Measurements from ENCODE around the gene ZNF500.
"Not testable (repeated sequence)": the region's sequence is repeated elsewhere in the genome, so short reads cannot be mapped to it uniquely, and the experiment has no call there.

The ZNF500 gene

GRCh38 chr16:4796982-4797804, 30.2 kb upstream of the ZNF500 start:
- DNase-seq (ENCODE audit: extremely low read depth in 1 of 2, low read depth in 1 of 2): no peak

- no peak for DNase-seq (ENCODE audit: extremely low read depth in 1 of 2, low read depth in 1 of 2)
These were observed 29.0 kb upstream of the ZNF500 start for GRCh38 chr16:4795828-4796572.

- no peak for DNase-seq (ENCODE audit: extremely low read depth in 1 of 2, low read depth in 1 of 2)
These were observed 28.3 kb upstream of the ZNF500 start, which contains the start of gene SMIM22 for GRCh38 chr16:4795181-4795827. Gene SMIM22 (plus strand): TSS chr16:4795369. CDS start chr16:4795735, 366 bp downstream.

- DNase-seq (ENCODE audit: extremely low read depth in 1 of 2, low read depth in 1 of 2): no peak
These were observed 26.1 kb upstream of the ZNF500 start for GRCh38 chr16:4792951-4793513.

- DNase-seq (ENCODE audit: extremely low read depth in 1 of 2, low read depth in 1 of 2): no peak
These were observed 23.9 kb upstream of the ZNF500 start for GRCh38 chr16:4790871-4791270.

GRCh38 chr16:4790261-4790660, 23.3 kb upstream of the ZNF500 start:
- no peak for DNase-seq (ENCODE audit: extremely low read depth in 1 of 2, low read depth in 1 of 2)

- no peak for DNase-seq (ENCODE audit: extremely low read depth in 1 of 2, low read depth in 1 of 2)
These were observed 21.9 kb upstream of the ZNF500 start for GRCh38 chr16:4788910-4789309.

GRCh38 chr16:4788489-4788889, 21.5 kb upstream of the ZNF500 start:
- no peak for DNase-seq (ENCODE audit: extremely low read depth in 1 of 2, low read depth in 1 of 2)

GRCh38 chr16:4787627-4788482, 20.9 kb upstream of the ZNF500 start, which contains the start of gene SEPTIN12:
Gene SEPTIN12 (minus strand): TSS chr16:4788345. CDS start chr16:4787645, 700 bp downstream.
- no peak for DNase-seq (ENCODE audit: extremely low read depth in 1 of 2, low read depth in 1 of 2)

- DNase-seq (ENCODE audit: extremely low read depth in 1 of 2, low read depth in 1 of 2): no peak
These were observed 20.1 kb upstream of the ZNF500 start for GRCh38 chr16:4787068-4787467.

GRCh38 chr16:4785758-4786433, 18.9 kb upstream of the ZNF500 start:
- no peak for DNase-seq (ENCODE audit: extremely low read depth in 1 of 2, low read depth in 1 of 2)

GRCh38 chr16:4784444-4784987, 17.6 kb upstream of the ZNF500 start:
- not testable (repeated sequence) for DNase-seq (ENCODE audit: extremely low read depth in 1 of 2, low read depth in 1 of 2)

- DNase-seq (ENCODE audit: extremely low read depth in 1 of 2, low read depth in 1 of 2): no peak
These were observed 17.0 kb upstream of the ZNF500 start for GRCh38 chr16:4783951-4784336.

GRCh38 chr16:4783251-4783950, 16.4 kb upstream of the ZNF500 start:
- no peak for DNase-seq (ENCODE audit: extremely low read depth in 1 of 2, low read depth in 1 of 2)

GRCh38 chr16:4780235-4780634, 13.3 kb upstream of the ZNF500 start:
- DNase-seq (ENCODE audit: extremely low read depth in 1 of 2, low read depth in 1 of 2): no peak

- no peak for DNase-seq (ENCODE audit: extremely low read depth in 1 of 2, low read depth in 1 of 2)
These were observed 11.1 kb upstream of the ZNF500 start for GRCh38 chr16:4778050-4778392.

GRCh38 chr16:4777339-4778049, 10.5 kb upstream of the ZNF500 start:
- no peak for DNase-seq (ENCODE audit: extremely low read depth in 1 of 2, low read depth in 1 of 2)

GRCh38 chr16:4776141-4776705, 9.3 kb upstream of the ZNF500 start:
- no peak for DNase-seq (ENCODE audit: extremely low read depth in 1 of 2, low read depth in 1 of 2)

Measured in stimulated activated CD8-positive, alpha-beta memory T cell treated with anti-CD3 and anti-CD28 coated beads, Interleukin-7, amount 100 ng/mL, for 48 hours (primary cell).